SK-N-SH treated with all-trans-retinoic acid at 6 μM for 48 hours (cell line): ENCODE results near the gene PDF.

Experiments
- ATAC-seq: fragments of 200-7000 bp; cut with Tn5 transposase; 3 replicates; pipeline ENCODE4 v1.9.1; 2020; ENCODE audit warnings: mild to moderate bottlenecking, moderate library complexity
- ISL1 ChIP-seq: fragments of 250-450 bp; sonication (Bioruptor Pico); IDR thresholded peaks from 2 replicates; pipeline ENCODE4 v2.1.2; 2022; ENCODE audit warnings: mild to moderate bottlenecking, moderate library complexity
- PATZ1 ChIP-seq: fragments of 250-450 bp; sonication (Bioruptor Pico); IDR thresholded peaks from 2 replicates; pipeline ENCODE4 v1.8.0; 2020; ENCODE audit warnings: mild to moderate bottlenecking, moderate library complexity, borderline replicate concordance
- POU6F1 ChIP-seq: fragments of 250-450 bp; sonication (Bioruptor Pico); IDR thresholded peaks from 2 replicates; pipeline ENCODE4 v1.8.0; 2021; ENCODE audit warnings: low read depth, mild to moderate bottlenecking, moderate library complexity, borderline replicate concordance
- TCF4 ChIP-seq: fragments of 250-450 bp; sonication (Bioruptor Pico); IDR thresholded peaks from 2 replicates; pipeline ENCODE4 v1.8.0; 2021; ENCODE audit warnings: mild to moderate bottlenecking, moderate library complexity, borderline replicate concordance
- ZC3H10 ChIP-seq: fragments of 250-450 bp; sonication (Bioruptor Pico); IDR thresholded peaks from 2 replicates; pipeline ENCODE4 v1.5.1; 2021; ENCODE audit warnings: mild to moderate bottlenecking, moderate library complexity
- ZNF8 ChIP-seq: fragments of 450-650 bp; formaldehyde crosslinking; IDR thresholded peaks from 2 replicates; pipeline ENCODE4 v1.5.0; 2020; ENCODE audit warnings: mild to moderate bottlenecking, moderate library complexity

The PDF gene

GRCh38 chr16:69283851-69284250 lies 46.5 kb downstream of the PDF start:
- no peak for TF ChIP-seq PATZ1
- no peak for TF ChIP-seq ZC3H10 (CRISPR knock-in tag)
- no peak for ATAC-seq

- no peak for ATAC-seq
- no peak for TF ChIP-seq ISL1 (CRISPR knock-in tag)
- no peak for TF ChIP-seq PATZ1
- no peak for TF ChIP-seq ZNF8
- TF ChIP-seq TCF4, result no peak
- TF ChIP-seq POU6F1 (CRISPR knock-in tag), result no peak
Observed at GRCh38 chr16:69277413-69277812, 53.0 kb downstream of the PDF start.
